Lower leg skin (tissue), 4 donors: Measurements from ENCODE around the gene SLC25A22. TPM values are rescaled to one million over a fixed set of nuclear protein-coding genes. Genes with fewer than 3 reads are reported as not detected.

ENCODE experiments used
- DNase-seq, 2 donors: peaks; one replicate each; pipeline ENCODE4 v3.0.0-alpha.2; 2019; ENCODE audit warnings: low spot score in 2 of 2
- H3K4me3 ChIP-seq: fragments of 200-600 bp; sonication (generic); 2 replicates; pipeline ENCODE4 v1.5.1; 2017; ENCODE audit warnings: mild to moderate bottlenecking, low read depth; ENCODE audit not compliant: poor library complexity, severe bottlenecking
- CTCF ChIP-seq, 3 donors: fragments of 450-650 bp; IDR thresholded peaks; one replicate each; pipeline ENCODE4 v1.5.1; 2016; ENCODE audit warnings: antibody characterized with exemption in 3 of 3, mild to moderate bottlenecking in 3 of 3, moderate library complexity in 2 of 3
- POLR2A ChIP-seq, 2 donors: fragments of 450-650 bp; IDR thresholded peaks; one replicate each; pipeline ENCODE4 v1.6.1; 2016 to 2017; ENCODE audit warnings: antibody characterized with exemption in 2 of 2, mild to moderate bottlenecking in 1 of 2, moderate library complexity in 1 of 2
- WGBS, 2 donors: methylation state at CpG; one replicate each; pipeline ENCODE4 v1.1.5; 2018; 5-methylcytosine and 5-hydroxymethylcytosine counted together
- intact Hi-C: fragments of 100-400 bp; cut with DNase I; formaldehyde crosslinking; loops from one replicate; pipeline ENCODE4 v1.15.0; 2023; ENCODE audit warnings: low total_unique reads
- total RNA-seq, 4 donors: library from RNA; depleted of rRNA; stranded (reverse); fragments of >200 nt; gene quantifications; one replicate each; pipeline ENCODE4 v1.1.0, GENCODE V29; 2016

SLC25A22 gene
- total RNA-seq, 4 donors from 2014 or later, result 10.9 to 19.2 (median 14.8) TPM

DNA sequence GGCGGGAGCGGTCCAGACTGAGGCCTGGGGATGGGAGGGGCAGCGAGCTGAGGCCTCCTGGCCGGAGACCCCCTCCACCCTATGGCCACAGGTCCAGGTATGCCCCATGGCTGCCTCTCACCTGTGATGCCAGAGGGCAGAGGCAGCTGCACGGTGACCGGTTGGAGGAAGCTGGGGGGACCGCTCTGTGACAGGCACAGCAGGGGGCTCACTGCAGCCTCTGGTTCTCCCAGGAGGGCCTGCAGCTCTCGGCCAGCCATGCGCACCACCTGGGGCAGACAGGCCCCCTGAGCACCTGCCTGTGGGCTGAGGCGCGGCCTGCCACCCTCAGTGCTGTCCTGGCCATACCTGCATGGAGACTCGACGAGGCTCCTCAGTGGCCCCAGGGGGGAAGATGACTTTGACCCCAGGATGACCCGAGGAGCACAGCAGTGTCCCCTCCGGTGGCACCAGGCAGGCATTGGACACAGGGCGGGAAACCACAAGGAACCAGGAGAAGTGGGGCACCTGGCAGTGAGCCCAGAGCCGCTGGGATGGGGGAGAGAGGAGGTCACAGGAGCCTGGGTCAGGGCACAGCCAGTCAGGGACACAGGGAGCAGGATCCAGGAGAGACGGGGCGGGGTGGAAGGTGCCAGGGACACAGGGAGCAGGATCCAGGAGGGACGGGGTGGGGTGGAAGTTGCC lies 3.2 kb upstream of the SLC25A22 start:
- no peak overlapping the region for H3K4me3 ChIP-seq
- intact Hi-C loops, result no loop called here
- 83 to 90% methylated on average over 9 to 20 of the region's 20 CpGs for WGBS, 2 donors
- no peak for DNase-seq
- TF ChIP-seq POLR2A (IDR thresholded peaks at IDR 0.05), result no peak

DNA sequence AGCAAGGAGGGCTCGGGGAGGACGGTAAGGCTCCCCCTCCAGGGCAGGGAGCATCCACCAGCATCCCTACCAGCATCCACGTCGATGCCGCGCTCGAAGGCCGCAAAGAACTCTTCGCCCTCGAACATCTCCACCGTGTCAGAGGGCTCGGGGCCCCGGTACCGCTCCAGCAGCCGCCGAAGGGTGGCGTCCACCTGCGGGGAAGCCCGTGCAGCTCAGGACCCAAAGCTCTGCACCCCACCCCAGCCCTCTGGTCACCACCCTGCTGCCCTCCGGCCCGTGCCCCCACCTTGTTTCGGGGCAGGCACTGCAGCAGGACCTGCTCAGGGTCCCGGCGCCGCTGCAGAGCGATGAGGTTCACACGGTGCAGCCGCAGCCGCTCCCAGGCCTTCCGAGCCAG lies 2.4 kb upstream of the SLC25A22 start:
- no peak for DNase-seq
- no peak overlapping the region for H3K4me3 ChIP-seq
- intact Hi-C loops, result no loop called here
- TF ChIP-seq POLR2A (IDR thresholded peaks at IDR 0.05) (no peak), CTCF (IDR thresholded peaks at IDR 0.05) (no peak)
- WGBS, 2 donors, result 91 to 96% methylated on average over 24 to 30 of the region's 30 CpGs

DNA sequence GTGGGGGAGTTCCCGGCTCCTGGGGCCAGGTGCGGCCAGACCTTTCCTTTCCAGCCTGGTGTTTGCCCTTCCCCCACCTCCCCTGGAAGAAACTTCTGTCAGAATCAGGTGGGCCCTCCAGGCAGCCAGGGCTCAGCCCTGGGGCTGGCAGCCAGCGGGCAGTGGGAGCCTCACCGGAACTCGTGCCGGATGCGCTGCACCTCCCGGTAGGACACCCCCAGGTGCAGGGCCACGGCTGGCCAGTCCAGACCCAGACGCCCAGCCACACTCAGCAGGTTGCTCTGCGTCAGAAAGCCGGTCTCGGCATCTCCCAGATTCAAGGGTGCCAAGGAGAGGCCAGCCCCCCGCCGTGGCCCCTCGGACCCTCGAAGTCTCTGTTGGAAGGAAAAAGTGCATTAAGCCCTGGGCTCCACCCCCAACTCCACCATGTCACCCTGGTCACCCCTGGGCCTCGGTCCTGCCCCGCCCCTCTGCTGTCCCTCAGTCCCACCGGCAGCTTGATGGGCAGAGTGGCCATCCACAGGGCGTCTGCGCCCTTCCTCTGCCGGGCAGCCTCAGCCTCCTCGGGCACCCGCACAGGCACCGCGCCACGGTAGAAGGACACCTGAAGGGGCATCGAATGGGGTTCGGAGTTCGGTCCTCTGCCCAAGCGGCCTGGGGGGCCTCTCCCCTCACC lies 1.7 kb upstream of the SLC25A22 start:
- no peak overlapping the region for H3K4me3 ChIP-seq
- TF ChIP-seq POLR2A (IDR thresholded peaks at IDR 0.05) (no peak), CTCF (IDR thresholded peaks at IDR 0.05) (no peak)
- intact Hi-C loops, result no loop called here
- DNase-seq, result no peak
- WGBS, 2 donors, result 93 to 95% methylated on average over 16 to 19 of the region's 32 CpGs

DNA sequence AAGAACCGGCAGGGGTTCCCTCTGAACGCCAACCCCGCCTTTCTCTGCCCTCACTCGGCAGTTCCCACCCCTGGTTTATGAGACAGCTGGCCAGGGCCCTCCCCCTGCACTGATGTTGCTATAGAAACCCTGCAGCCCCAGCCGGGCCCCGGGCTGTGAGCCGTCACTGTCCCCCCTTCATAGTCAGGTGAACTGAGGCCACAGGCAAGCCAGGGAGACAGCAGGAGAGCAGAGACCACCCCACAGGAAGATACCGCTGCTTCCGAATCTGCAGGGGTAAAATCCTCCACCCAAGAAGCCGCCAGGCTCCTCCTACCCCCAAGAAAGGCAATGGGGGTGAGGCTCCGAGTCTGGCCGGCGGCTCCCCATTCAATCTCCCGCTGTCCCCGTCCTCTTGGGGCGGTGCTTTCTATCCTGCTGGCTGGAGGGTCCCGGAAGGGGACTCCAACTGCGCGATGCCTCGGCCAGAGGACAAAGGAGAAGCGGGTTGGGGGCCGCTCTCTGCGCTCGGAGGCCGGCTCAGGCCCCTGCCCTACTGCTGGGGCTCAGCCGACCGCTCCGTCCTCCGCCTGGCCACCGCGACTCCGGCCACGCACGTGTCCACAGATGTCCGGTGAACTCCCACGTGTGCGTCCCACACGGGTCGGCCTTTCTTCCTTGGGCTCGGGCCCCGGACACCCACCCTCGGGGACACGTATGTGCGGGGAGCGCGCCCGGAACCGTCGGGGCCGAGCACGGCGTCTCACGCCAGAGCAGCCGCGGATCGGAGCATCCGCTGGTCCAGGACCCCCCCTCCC lies 587 bp downstream of the SLC25A22 start:
- 0% methylated on average over 21 to 33 of the region's 57 CpGs for WGBS, 2 donors
- TF ChIP-seq CTCF (IDR thresholded peaks at IDR 0.05), result no peak
- TF ChIP-seq POLR2A (IDR thresholded peaks at IDR 0.05), result no peak
- peak overlapping the region; percentile 43 for H3K4me3 ChIP-seq
- intact Hi-C loops, result no loop called here
- DNase-seq, result peak in 1 of 2 donors; percentile 93

- WGBS, 2 donors, result 7 to 15% methylated on average over 13 to 15 of the region's 18 CpGs
- peak overlapping the region; percentile 43 for H3K4me3 ChIP-seq
- no peak for TF ChIP-seq CTCF (IDR thresholded peaks at IDR 0.05)
- intact Hi-C loops, result no loop called here
- no peak for DNase-seq
Observed at GRCh38 chr11:796565-797295, 1.4 kb downstream of the SLC25A22 start.
